ENCODE data around the gene RAB27B. TPM values are rescaled to one million over a fixed set of nuclear protein-coding genes. Genes with fewer than 3 reads are reported as not detected.
"Not testable (repeated sequence)": the region's sequence is repeated elsewhere in the genome, so short reads cannot be mapped to it uniquely, and the experiment has no call there.

RAB27B gene
- total and polyA plus RNA-seq, 10 donors: 0.26 to 6.6 (median 3.4) TPM

- H3K4me1 ChIP-seq: peaks cover 0 to 19% (median 7%) of the 10 kb centered on the region in 6 donors
- no peak for DNase-seq
- no peaks in the 10 kb centered on the region for H3K9me3 ChIP-seq
- intact Hi-C loops (cut with DNase I; ENCODE audit: low total_unique reads): no loop called here
- TF ChIP-seq POLR2A (IDR thresholded peaks at IDR 0.05) (no peak), CTCF (IDR thresholded peaks at IDR 0.05 in 8 of 11, conservative IDR thresholded peaks at IDR 0.05 in 3 of 11) (no peak), POLR2AphosphoS5 (IDR thresholded peaks at IDR 0.05) (peak in 1 of 3 donors; percentile 64)
- no peaks in the 10 kb centered on the region for H3K27me3 ChIP-seq (replicated peaks in 1 of 7)
- H3K4me3 ChIP-seq: no peak overlapping the region
- peak overlapping the region in 5 of 8 donors; percentile 8 to 52 (median 14) for H3K27ac ChIP-seq
- 19 to 35% (median 26%) methylated on average over 3 of the region's 3 CpGs for WGBS, 5 donors
- H3K36me3 ChIP-seq: no peaks in the 10 kb centered on the region
Observed at GRCh38 chr18:54805571-54806334, 22.5 kb upstream of the RAB27B start.

GRCh38 chr18:54806526-54806925, 21.8 kb upstream of the RAB27B start:
- Histone ChIP-seq H3K4me3 (no peak overlapping the region), H3K27ac (no peak overlapping the region), H3K4me1 (peaks cover 0 to 19% (median 7%) of the 10 kb centered on the region in 6 donors), H3K9me3 (no peaks in the 10 kb centered on the region), H3K27me3 (replicated peaks in 1 of 7) (no peaks in the 10 kb centered on the region), H3K36me3 (no peaks in the 10 kb centered on the region)
- TF ChIP-seq POLR2AphosphoS5 (IDR thresholded peaks at IDR 0.05) (no peak), CTCF (IDR thresholded peaks at IDR 0.05 in 8 of 11, conservative IDR thresholded peaks at IDR 0.05 in 3 of 11) (no peak), POLR2A (IDR thresholded peaks at IDR 0.05) (no peak)
- DNase-seq: no peak
- intact Hi-C loops (cut with DNase I; ENCODE audit: low total_unique reads): no loop called here

GRCh38 chr18:54807303-54807702, 21.0 kb upstream of the RAB27B start:
- no peak for DNase-seq
- H3K27ac ChIP-seq: no peak overlapping the region
- H3K4me3 ChIP-seq: no peak overlapping the region
- no peaks in the 10 kb centered on the region for H3K9me3 ChIP-seq
- no peak for TF ChIP-seq POLR2A (IDR thresholded peaks at IDR 0.05)
- no peak for TF ChIP-seq CTCF (IDR thresholded peaks at IDR 0.05 in 8 of 11, conservative IDR thresholded peaks at IDR 0.05 in 3 of 11)
- TF ChIP-seq POLR2AphosphoS5 (IDR thresholded peaks at IDR 0.05): no peak
- no peaks in the 10 kb centered on the region for H3K27me3 ChIP-seq (replicated peaks in 1 of 7)
- H3K36me3 ChIP-seq: no peaks in the 10 kb centered on the region
- intact Hi-C loops (cut with DNase I; ENCODE audit: low total_unique reads): no loop called here
- peaks cover 0 to 19% (median 7%) of the 10 kb centered on the region in 6 donors for H3K4me1 ChIP-seq
- WGBS, 5 donors: 89 to 99% (median 94%) methylated on average over 2 of the region's 2 CpGs

- H3K27me3 ChIP-seq (replicated peaks in 1 of 7); H3K9me3 ChIP-seq; H3K4me3 ChIP-seq; H3K27ac ChIP-seq; DNase-seq; intact Hi-C loops (cut with DNase I; ENCODE audit: low total_unique reads); H3K36me3 ChIP-seq: not testable (repeated sequence)
- H3K4me1 ChIP-seq: peaks cover 0 to 12% (median 4%) of the 10 kb centered on the region in 6 donors
- WGBS, 5 donors: 92 to 98% (median 94%) methylated on average over 5 of the region's 5 CpGs
Observed at GRCh38 chr18:54810662-54811061, 17.6 kb upstream of the RAB27B start.
